DOHH2 (cell line): ENCODE data around the gene SELPLG.
A peak's percentile ranks its signal among the peaks of the same experiment; 100 is the strongest.

Source experiments
- H3F3A ChIP-seq: fragments of 200-600 bp; sonication (generic), shearing (Covaris generic); 2 replicates; pipeline ENCODE4 v1.6.0; 2016; ENCODE audit warnings: antibody characterized with exemption, mild to moderate bottlenecking; ENCODE audit not compliant: control insufficient read depth, insufficient read depth
- H3K27ac ChIP-seq: fragments of 200-600 bp; sonication (generic); 2 replicates; pipeline ENCODE4 v1.5.1; 2014; ENCODE audit warnings: low read depth, mild to moderate bottlenecking, low read length, moderate library complexity
- H3K27me3 ChIP-seq: fragments of 200-600 bp; sonication (generic); 2 replicates; pipeline ENCODE4 v1.6.1; 2014; ENCODE audit warnings: mild to moderate bottlenecking, low read length, mixed read lengths; ENCODE audit not compliant: control insufficient read depth
- H3K36me3 ChIP-seq: fragments of 200-600 bp; sonication (generic); 2 replicates; pipeline ENCODE4 v1.6.1; 2014; ENCODE audit warnings: mild to moderate bottlenecking, low read length, moderate library complexity, mixed read lengths; ENCODE audit not compliant: control insufficient read depth
- H3K4me1 ChIP-seq: fragments of 200-600 bp; sonication (generic); 2 replicates; pipeline ENCODE4 v1.6.1; 2014; ENCODE audit warnings: mild to moderate bottlenecking, low read length, mixed read lengths; ENCODE audit not compliant: control insufficient read depth
- H3K4me2 ChIP-seq: fragments of 200-600 bp; sonication (generic); 2 replicates; pipeline ENCODE4 v1.6.0; 2014; ENCODE audit warnings: mild to moderate bottlenecking, low read length, moderate library complexity
- H3K4me3 ChIP-seq: fragments of 200-600 bp; sonication (generic); 2 replicates; pipeline ENCODE4 v1.5.1; 2014; ENCODE audit warnings: mild to moderate bottlenecking, low read length, mixed read lengths
- H3K79me2 ChIP-seq: fragments of 200-600 bp; sonication (generic); 2 replicates; pipeline ENCODE4 v1.6.1; 2014; ENCODE audit warnings: mild to moderate bottlenecking, low read length, mixed read lengths; ENCODE audit not compliant: control insufficient read depth
- H3K9me2 ChIP-seq: fragments of 200-600 bp; sonication (generic); replicated peaks from 2 replicates; pipeline ENCODE4 v1.6.1; 2014; ENCODE audit warnings: mild to moderate bottlenecking, low read length, mixed read lengths; ENCODE audit not compliant: control insufficient read depth
- H3K9me3 ChIP-seq: fragments of 200-600 bp; sonication (generic); 2 replicates; pipeline ENCODE4 v1.6.1; 2014; ENCODE audit warnings: antibody characterized with exemption, low read length, mixed read lengths; ENCODE audit not compliant: control insufficient read depth, insufficient read depth
- H4K20me1 ChIP-seq: fragments of 200-600 bp; sonication (generic); 2 replicates; pipeline ENCODE4 v1.6.0; 2014; ENCODE audit warnings: low read depth, mild to moderate bottlenecking, antibody characterized with exemption, low read length, moderate library complexity; ENCODE audit not compliant: control insufficient read depth, insufficient read depth
- CTCF ChIP-seq: fragments of 200-600 bp; sonication (generic); IDR thresholded peaks from one replicate; pipeline ENCODE4 v1.5.1; 2014; ENCODE audit warnings: antibody characterized with exemption, mild to moderate bottlenecking, low read depth, low read length; ENCODE audit not compliant: poor library complexity, severe bottlenecking
- EZH2phosphoT487 ChIP-seq: fragments of 200-600 bp; sonication (generic); IDR thresholded peaks from 2 replicates; pipeline ENCODE4 v1.6.1; 2017; ENCODE audit warnings: borderline replicate concordance, mild to moderate bottlenecking, antibody characterized with exemption, low read length, moderate library complexity, mixed read lengths

Gene SELPLG

GRCh38 chr12:108612788-108613282, 20.9 kb downstream of the SELPLG start:
- no peaks in the 10 kb centered on the region for H3K79me2 ChIP-seq
- H3K4me2 ChIP-seq: no peak overlapping the region
- no peaks in the 10 kb centered on the region for H4K20me1 ChIP-seq
- H3F3A ChIP-seq: no peaks in the 10 kb centered on the region
- H3K4me1 ChIP-seq: peaks cover 29% of the 10 kb centered on the region
- no peaks in the 10 kb centered on the region for H3K9me2 ChIP-seq
- H3K36me3 ChIP-seq: no peaks in the 10 kb centered on the region
- peaks cover 10% of the 10 kb centered on the region; the same call in 1 of the 2 replicates for H3K9me3 ChIP-seq
- TF ChIP-seq CTCF: no peak
- no peak for TF ChIP-seq EZH2phosphoT487
- H3K4me3 ChIP-seq: no peak overlapping the region
- peaks cover 37% of the 10 kb centered on the region for H3K27me3 ChIP-seq
- no peak overlapping the region for H3K27ac ChIP-seq

GRCh38 chr12:108611884-108612415, 21.7 kb downstream of the SELPLG start:
- Histone ChIP-seq H3K79me2 (no peaks in the 10 kb centered on the region), H3F3A (no peaks in the 10 kb centered on the region), H3K4me3 (no peak overlapping the region), H3K4me1 (peaks cover 22% of the 10 kb centered on the region), H3K9me3 (peaks cover 10% of the 10 kb centered on the region; the same call in 1 of the 2 replicates), H3K9me2 (no peaks in the 10 kb centered on the region), H4K20me1 (no peaks in the 10 kb centered on the region), H3K27ac (no peak overlapping the region), H3K4me2 (no peak overlapping the region), H3K27me3 (peaks cover 37% of the 10 kb centered on the region), H3K36me3 (no peaks in the 10 kb centered on the region)
- no peak for TF ChIP-seq EZH2phosphoT487
- TF ChIP-seq CTCF: peak; percentile 86

- Histone ChIP-seq H3K27ac (no peak overlapping the region), H3K4me2 (no peak overlapping the region)
Measured at GRCh38 chr12:108610856-108611605, 22.7 kb downstream of the SELPLG start.

More at GRCh38 chr12:108610856-108611605, 22.7 kb downstream of the SELPLG start:
- H3K27me3 ChIP-seq: peaks cover 37% of the 10 kb centered on the region
- 0 out of 2 replicates have a peak, but pooled peaks cover 2% of the 10 kb centered on the region for H3F3A ChIP-seq
- peaks cover 17% of the 10 kb centered on the region for H3K4me1 ChIP-seq
- no peak overlapping the region for H3K4me3 ChIP-seq
- H3K36me3 ChIP-seq: no peaks in the 10 kb centered on the region
- H3K9me3 ChIP-seq: peaks cover 5% of the 10 kb centered on the region; the same call in 1 of the 2 replicates
- no peaks in the 10 kb centered on the region for H4K20me1 ChIP-seq
- no peak for TF ChIP-seq CTCF
- no peak for TF ChIP-seq EZH2phosphoT487
- no peaks in the 10 kb centered on the region for H3K79me2 ChIP-seq
- H3K9me2 ChIP-seq: no peaks in the 10 kb centered on the region
